Measurements from ENCODE around the gene ENPP1.
"Not testable (repeated sequence)": the region's sequence is repeated elsewhere in the genome, so short reads cannot be mapped to it uniquely, and the experiment has no call there.

ENPP1 gene

GRCh38 chr6:131901326-131901873, 93.6 kb downstream of the ENPP1 start:
- not testable (repeated sequence) for DNase-seq
- in situ Hi-C loops (cut with MboI; ENCODE audit: low pct_unique_long_range_greater_than_20kb, low sequenced_read_pairs) = loop anchor here (25.0 kb wide), 1 partner anchor 214 kb away; no protein-coding TSS in a partner anchor

GRCh38 chr6:131903734-131904133, 95.9 kb downstream of the ENPP1 start:
- in situ Hi-C loops (cut with MboI; ENCODE audit: low pct_unique_long_range_greater_than_20kb, low sequenced_read_pairs) = loop anchor here (25.0 kb wide), 1 partner anchor 216 kb away; no protein-coding TSS in a partner anchor
- not testable (repeated sequence) for DNase-seq

- DNase-seq = not testable (repeated sequence)
- in situ Hi-C loops (cut with MboI; ENCODE audit: low pct_unique_long_range_greater_than_20kb, low sequenced_read_pairs) = loop anchor here (25.0 kb wide), 1 partner anchor 221 kb away; no protein-coding TSS in a partner anchor
These were observed 101.0 kb downstream of the ENPP1 start for GRCh38 chr6:131908787-131909186.

- peak; percentile 68 for DNase-seq
- in situ Hi-C loops (cut with MboI; ENCODE audit: low pct_unique_long_range_greater_than_20kb, low sequenced_read_pairs) = loop anchor here (25.0 kb wide), 1 partner anchor 222 kb away; no protein-coding TSS in a partner anchor
These were observed 101.8 kb downstream of the ENPP1 start for GRCh38 chr6:131909408-131910218.

GRCh38 chr6:131910219-131910589, 102.4 kb downstream of the ENPP1 start:
- in situ Hi-C loops (cut with MboI; ENCODE audit: low pct_unique_long_range_greater_than_20kb, low sequenced_read_pairs) = loop anchor here (25.0 kb wide), 1 partner anchor 223 kb away; no protein-coding TSS in a partner anchor

GRCh38 chr6:131910956-131911355, 103.1 kb downstream of the ENPP1 start:
- in situ Hi-C loops (cut with MboI; ENCODE audit: low pct_unique_long_range_greater_than_20kb, low sequenced_read_pairs) = loop anchor here (25.0 kb wide), 1 partner anchor 224 kb away; no protein-coding TSS in a partner anchor
- no peak for DNase-seq

More at GRCh38 chr6:131910219-131910589, 102.4 kb downstream of the ENPP1 start:
- no peak for DNase-seq

GRCh38 chr6:131911951-131912350, 104.1 kb downstream of the ENPP1 start:
- no peak for DNase-seq
- in situ Hi-C loops (cut with MboI; ENCODE audit: low pct_unique_long_range_greater_than_20kb, low sequenced_read_pairs) = loop anchor here (25.0 kb wide), 1 partner anchor 225 kb away; no protein-coding TSS in a partner anchor

GRCh38 chr6:131914234-131914633, 106.4 kb downstream of the ENPP1 start:
- no peak for DNase-seq
- in situ Hi-C loops (cut with MboI; ENCODE audit: low pct_unique_long_range_greater_than_20kb, low sequenced_read_pairs) = loop anchor here (25.0 kb wide), 1 partner anchor 227 kb away; no protein-coding TSS in a partner anchor

- in situ Hi-C loops (cut with MboI; ENCODE audit: low pct_unique_long_range_greater_than_20kb, low sequenced_read_pairs) = loop anchor here (25.0 kb wide), 1 partner anchor 228 kb away; no protein-coding TSS in a partner anchor
- peak; percentile 68 for DNase-seq
These were observed 107.3 kb downstream of the ENPP1 start for GRCh38 chr6:131914967-131915751.

- in situ Hi-C loops (cut with MboI; ENCODE audit: low pct_unique_long_range_greater_than_20kb, low sequenced_read_pairs) = loop anchor here (25.0 kb wide), 1 partner anchor 229 kb away; no protein-coding TSS in a partner anchor
- DNase-seq = not testable (repeated sequence)
These were observed 108.4 kb downstream of the ENPP1 start for GRCh38 chr6:131916091-131916796.

GRCh38 chr6:131916847-131917246, 109.0 kb downstream of the ENPP1 start:
- DNase-seq = no peak
- in situ Hi-C loops (cut with MboI; ENCODE audit: low pct_unique_long_range_greater_than_20kb, low sequenced_read_pairs) = loop anchor here (25.0 kb wide), 1 partner anchor 230 kb away; no protein-coding TSS in a partner anchor

GRCh38 chr6:131917318-131917717, 109.5 kb downstream of the ENPP1 start:
- DNase-seq = peak; percentile 92
- in situ Hi-C loops (cut with MboI; ENCODE audit: low pct_unique_long_range_greater_than_20kb, low sequenced_read_pairs) = loop anchor here (25.0 kb wide), 1 partner anchor 230 kb away; no protein-coding TSS in a partner anchor

- in situ Hi-C loops (cut with MboI; ENCODE audit: low pct_unique_long_range_greater_than_20kb, low sequenced_read_pairs) = loop anchor here (25.0 kb wide), 1 partner anchor 231 kb away; no protein-coding TSS in a partner anchor
- no peak for DNase-seq
These were observed 110.2 kb downstream of the ENPP1 start for GRCh38 chr6:131917763-131918649.

- DNase-seq = no peak
- in situ Hi-C loops (cut with MboI; ENCODE audit: low pct_unique_long_range_greater_than_20kb, low sequenced_read_pairs) = loop anchor here (25.0 kb wide), 1 partner anchor 232 kb away; no protein-coding TSS in a partner anchor
These were observed 111.0 kb downstream of the ENPP1 start for GRCh38 chr6:131918650-131919355.

- DNase-seq = no peak
- in situ Hi-C loops (cut with MboI; ENCODE audit: low pct_unique_long_range_greater_than_20kb, low sequenced_read_pairs) = loop anchor here (25.0 kb wide), 1 partner anchor 233 kb away; no protein-coding TSS in a partner anchor
These were observed 112.8 kb downstream of the ENPP1 start for GRCh38 chr6:131920656-131921055.

- peak; percentile 73 for DNase-seq
- in situ Hi-C loops (cut with MboI; ENCODE audit: low pct_unique_long_range_greater_than_20kb, low sequenced_read_pairs) = loop anchor here (25.0 kb wide), 1 partner anchor 236 kb away; no protein-coding TSS in a partner anchor
These were observed 115.5 kb downstream of the ENPP1 start for GRCh38 chr6:131923356-131923755.
